K562 treated with DMSO at 1 percent for 48 hours (cell line): Measurements from ENCODE around the gene AQP12B. TPM values are rescaled to one million over a fixed set of nuclear protein-coding genes. Genes with fewer than 3 reads are reported as not detected.

Experiments used
- total RNA-seq: library from RNA; unstranded; fragments of 300-600 nt; gene quantifications from 2 replicates; pipeline ENCODE4 v1.2.3, GENCODE V29; 2022; ENCODE audit warnings: low replicate concordance; ENCODE audit errors: extremely low read depth

The AQP12B gene, protein sequence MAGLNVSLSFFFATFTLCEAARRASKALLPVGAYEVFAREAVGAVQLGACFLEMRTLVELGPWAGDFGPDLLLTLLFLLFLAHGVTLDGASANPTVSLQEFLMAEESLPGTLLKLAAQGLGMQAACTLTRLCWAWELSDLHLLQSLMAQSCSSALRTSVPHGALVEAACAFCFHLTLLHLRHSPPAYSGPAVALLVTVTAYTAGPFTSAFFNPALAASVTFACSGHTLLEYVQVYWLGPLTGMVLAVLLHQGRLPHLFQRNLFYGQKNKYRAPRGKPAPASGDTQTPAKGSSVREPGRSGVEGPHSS
- not detected in 2 replicates for total RNA-seq

GRCh38 chr2:240682431-240683224 lies at the start of gene AQP12B:
Gene AQP12B, minus strand, starts transcription at chr2:240682885. Its CDS starts 48 bp downstream, at chr2:240682837.

GRCh38 chr2:240691631-240692420 lies 9.1 kb upstream of the AQP12B start, which contains the start of gene AQP12A:
Gene AQP12A, plus strand, starts transcription at chr2:240691866. Its CDS starts 48 bp downstream, at chr2:240691914.

Other genes starting within 250 kb of the AQP12B start
- not detected in 2 replicates for gene GPC1, start 247.2 kb downstream of the AQP12B start, total RNA-seq
- not detected in 2 replicates for gene ANKMY1, start 124.9 kb downstream of the AQP12B start, total RNA-seq
- gene DUSP28, start 122.5 kb downstream of the AQP12B start, total RNA-seq: not detected in 2 replicates
- not detected in 2 replicates for gene RNPEPL1, start 114.4 kb downstream of the AQP12B start, total RNA-seq
- not detected in 2 replicates for gene CAPN10, start 96.2 kb downstream of the AQP12B start, total RNA-seq
- gene GPR35, start 57.4 kb downstream of the AQP12B start, total RNA-seq: not detected in 2 replicates
- not detected in 2 replicates for gene AQP12A, start 9.0 kb upstream of the AQP12B start, total RNA-seq
- gene KIF1A, start 137.3 kb upstream of the AQP12B start, total RNA-seq: not detected in 2 replicates
- not detected in 2 replicates for gene AGXT, start 185.9 kb upstream of the AQP12B start, total RNA-seq
- gene MAB21L4, start 213.3 kb upstream of the AQP12B start, total RNA-seq: not detected in 2 replicates
- not detected in 2 replicates for gene CROCC2, start 223.5 kb upstream of the AQP12B start, total RNA-seq